ENCODE data around the gene GRM8.

GRM8 gene

GRCh38 chr7:127230192-127230925 is 22.4 kb downstream of the GRM8 start:
- DNase-seq (ENCODE audit: low read depth) = no peak
- Histone ChIP-seq H3K9ac (ENCODE audit: low read length) (no peak overlapping the region), H3K27me3 (replicated peaks; ENCODE audit: control insufficient read depth, insufficient read depth, low read length) (peaks cover 13% of the 10 kb centered on the region), H3K4me3 (ENCODE audit: low read length) (no peak overlapping the region), H3K4me1 (ENCODE audit: control insufficient read depth, insufficient read depth, low read length) (no peaks in the 10 kb centered on the region), H3K9me3 (ENCODE audit: control insufficient read depth, low read length) (no peaks in the 10 kb centered on the region), H3K36me3 (ENCODE audit: control insufficient read depth, insufficient read depth, low read length, severe bottlenecking) (no peaks in the 10 kb centered on the region)

- no peak for DNase-seq (ENCODE audit: low read depth)
- Histone ChIP-seq H3K4me3 (ENCODE audit: low read length) (no peak overlapping the region), H3K4me1 (ENCODE audit: control insufficient read depth, insufficient read depth, low read length) (no peaks in the 10 kb centered on the region), H3K9ac (ENCODE audit: low read length) (no peak overlapping the region), H3K9me3 (ENCODE audit: control insufficient read depth, low read length) (no peaks in the 10 kb centered on the region), H3K27me3 (replicated peaks; ENCODE audit: control insufficient read depth, insufficient read depth, low read length) (peaks cover 10% of the 10 kb centered on the region), H3K36me3 (ENCODE audit: control insufficient read depth, insufficient read depth, low read length, severe bottlenecking) (no peaks in the 10 kb centered on the region)
Observed at GRCh38 chr7:127226685-127227374, 25.9 kb downstream of the GRM8 start.

- no peaks in the 10 kb centered on the region for H3K4me1 ChIP-seq (ENCODE audit: control insufficient read depth, insufficient read depth, low read length)
- H3K9me3 ChIP-seq (ENCODE audit: control insufficient read depth, low read length) = no peaks in the 10 kb centered on the region
- H3K9ac ChIP-seq (ENCODE audit: low read length) = no peak overlapping the region
- no peak overlapping the region for H3K4me3 ChIP-seq (ENCODE audit: low read length)
- no peaks in the 10 kb centered on the region for H3K36me3 ChIP-seq (ENCODE audit: control insufficient read depth, insufficient read depth, low read length, severe bottlenecking)
- H3K27me3 ChIP-seq (replicated peaks; ENCODE audit: control insufficient read depth, insufficient read depth, low read length) = no peaks in the 10 kb centered on the region
- no peak for DNase-seq (ENCODE audit: low read depth)
Observed at GRCh38 chr7:127221731-127222130, 31.0 kb downstream of the GRM8 start.

GRCh38 chr7:127214956-127215718 is 37.6 kb downstream of the GRM8 start:
- Histone ChIP-seq H3K9ac (ENCODE audit: low read length) (no peak overlapping the region), H3K9me3 (ENCODE audit: control insufficient read depth, low read length) (no peaks in the 10 kb centered on the region), H3K27me3 (replicated peaks; ENCODE audit: control insufficient read depth, insufficient read depth, low read length) (no peaks in the 10 kb centered on the region), H3K36me3 (ENCODE audit: control insufficient read depth, insufficient read depth, low read length, severe bottlenecking) (no peaks in the 10 kb centered on the region), H3K4me3 (ENCODE audit: low read length) (no peak overlapping the region), H3K4me1 (ENCODE audit: control insufficient read depth, insufficient read depth, low read length) (no peaks in the 10 kb centered on the region)
- DNase-seq (ENCODE audit: low read depth) = peak; percentile 0

- Histone ChIP-seq H3K4me3 (ENCODE audit: low read length) (no peak overlapping the region), H3K36me3 (ENCODE audit: control insufficient read depth, insufficient read depth, low read length, severe bottlenecking) (no peaks in the 10 kb centered on the region), H3K4me1 (ENCODE audit: control insufficient read depth, insufficient read depth, low read length) (no peaks in the 10 kb centered on the region), H3K27me3 (replicated peaks; ENCODE audit: control insufficient read depth, insufficient read depth, low read length) (peaks cover 3% of the 10 kb centered on the region), H3K9ac (ENCODE audit: low read length) (no peak overlapping the region), H3K9me3 (ENCODE audit: control insufficient read depth, low read length) (no peaks in the 10 kb centered on the region)
- no peak for DNase-seq (ENCODE audit: low read depth)
Observed at GRCh38 chr7:127209886-127210285, 42.9 kb downstream of the GRM8 start.

GRCh38 chr7:127208860-127209259 is 43.9 kb downstream of the GRM8 start:
- H3K36me3 ChIP-seq (ENCODE audit: control insufficient read depth, insufficient read depth, low read length, severe bottlenecking) = no peaks in the 10 kb centered on the region
- H3K9ac ChIP-seq (ENCODE audit: low read length) = no peak overlapping the region
- no peak overlapping the region for H3K4me3 ChIP-seq (ENCODE audit: low read length)
- no peaks in the 10 kb centered on the region for H3K4me1 ChIP-seq (ENCODE audit: control insufficient read depth, insufficient read depth, low read length)
- DNase-seq (ENCODE audit: low read depth) = no peak
- no peaks in the 10 kb centered on the region for H3K9me3 ChIP-seq (ENCODE audit: control insufficient read depth, low read length)
- peaks cover 3% of the 10 kb centered on the region for H3K27me3 ChIP-seq (replicated peaks; ENCODE audit: control insufficient read depth, insufficient read depth, low read length)

GRCh38 chr7:127208351-127208750 is 44.4 kb downstream of the GRM8 start:
- H3K36me3 ChIP-seq (ENCODE audit: control insufficient read depth, insufficient read depth, low read length, severe bottlenecking) = no peaks in the 10 kb centered on the region
- peaks cover 3% of the 10 kb centered on the region for H3K27me3 ChIP-seq (replicated peaks; ENCODE audit: control insufficient read depth, insufficient read depth, low read length)
- no peak for DNase-seq (ENCODE audit: low read depth)
- no peak overlapping the region for H3K4me3 ChIP-seq (ENCODE audit: low read length)
- no peaks in the 10 kb centered on the region for H3K4me1 ChIP-seq (ENCODE audit: control insufficient read depth, insufficient read depth, low read length)
- H3K9me3 ChIP-seq (ENCODE audit: control insufficient read depth, low read length) = no peaks in the 10 kb centered on the region
- no peak overlapping the region for H3K9ac ChIP-seq (ENCODE audit: low read length)

GRCh38 chr7:127207806-127208205 is 44.9 kb downstream of the GRM8 start:
- H3K9ac ChIP-seq (ENCODE audit: low read length) = no peak overlapping the region
- no peak overlapping the region for H3K4me3 ChIP-seq (ENCODE audit: low read length)
- DNase-seq (ENCODE audit: low read depth) = no peak
- no peaks in the 10 kb centered on the region for H3K4me1 ChIP-seq (ENCODE audit: control insufficient read depth, insufficient read depth, low read length)
- no peaks in the 10 kb centered on the region for H3K9me3 ChIP-seq (ENCODE audit: control insufficient read depth, low read length)
- no peaks in the 10 kb centered on the region for H3K36me3 ChIP-seq (ENCODE audit: control insufficient read depth, insufficient read depth, low read length, severe bottlenecking)
- peaks cover 3% of the 10 kb centered on the region for H3K27me3 ChIP-seq (replicated peaks; ENCODE audit: control insufficient read depth, insufficient read depth, low read length)

- Histone ChIP-seq H3K4me1 (ENCODE audit: control insufficient read depth, insufficient read depth, low read length) (no peaks in the 10 kb centered on the region), H3K4me3 (ENCODE audit: low read length) (no peak overlapping the region)
- DNase-seq (ENCODE audit: low read depth) = no peak
Observed at GRCh38 chr7:127207230-127207629, 45.5 kb downstream of the GRM8 start.

GRCh38 chr7:127194571-127194970 is 58.2 kb downstream of the GRM8 start:
- H3K27me3 ChIP-seq (replicated peaks; ENCODE audit: control insufficient read depth, insufficient read depth, low read length) = no peaks in the 10 kb centered on the region
- no peak overlapping the region for H3K9ac ChIP-seq (ENCODE audit: low read length)
- no peak overlapping the region for H3K4me3 ChIP-seq (ENCODE audit: low read length)
- H3K4me1 ChIP-seq (ENCODE audit: control insufficient read depth, insufficient read depth, low read length) = no peaks in the 10 kb centered on the region
- no peak for DNase-seq (ENCODE audit: low read depth)
- H3K36me3 ChIP-seq (ENCODE audit: control insufficient read depth, insufficient read depth, low read length, severe bottlenecking) = no peaks in the 10 kb centered on the region
- no peaks in the 10 kb centered on the region for H3K9me3 ChIP-seq (ENCODE audit: control insufficient read depth, low read length)

More at GRCh38 chr7:127207230-127207629, 45.5 kb downstream of the GRM8 start:
- H3K27me3 ChIP-seq (replicated peaks; ENCODE audit: control insufficient read depth, insufficient read depth, low read length) = peaks cover 3% of the 10 kb centered on the region
- no peaks in the 10 kb centered on the region for H3K9me3 ChIP-seq (ENCODE audit: control insufficient read depth, low read length)
- no peak overlapping the region for H3K9ac ChIP-seq (ENCODE audit: low read length)
- no peaks in the 10 kb centered on the region for H3K36me3 ChIP-seq (ENCODE audit: control insufficient read depth, insufficient read depth, low read length, severe bottlenecking)

GRCh38 chr7:127189886-127190285 is 62.9 kb downstream of the GRM8 start:
- H3K36me3 ChIP-seq (ENCODE audit: control insufficient read depth, insufficient read depth, low read length, severe bottlenecking) = no peaks in the 10 kb centered on the region
- no peak for DNase-seq (ENCODE audit: low read depth)

More at GRCh38 chr7:127189886-127190285, 62.9 kb downstream of the GRM8 start:
- Histone ChIP-seq H3K9me3 (ENCODE audit: control insufficient read depth, low read length) (no peaks in the 10 kb centered on the region), H3K4me1 (ENCODE audit: control insufficient read depth, insufficient read depth, low read length) (no peaks in the 10 kb centered on the region), H3K4me3 (ENCODE audit: low read length) (no peak overlapping the region), H3K27me3 (replicated peaks; ENCODE audit: control insufficient read depth, insufficient read depth, low read length) (no peaks in the 10 kb centered on the region), H3K9ac (ENCODE audit: low read length) (no peak overlapping the region)
